NCI-H524 (cell line): Measurements from ENCODE around the gene CTTNBP2NL.
A peak's percentile ranks its signal among the peaks of the same experiment; 100 is the strongest.
"Not testable (repeated sequence)": the region's sequence is repeated elsewhere in the genome, so short reads cannot be mapped to it uniquely, and the experiment has no call there.

Experiments used
- DNase-seq, 2 experiments: peaks; one replicate each; lab custom pipeline; 2025; lab: John Stamatoyannopoulos, UW

The CTTNBP2NL gene

DNA sequence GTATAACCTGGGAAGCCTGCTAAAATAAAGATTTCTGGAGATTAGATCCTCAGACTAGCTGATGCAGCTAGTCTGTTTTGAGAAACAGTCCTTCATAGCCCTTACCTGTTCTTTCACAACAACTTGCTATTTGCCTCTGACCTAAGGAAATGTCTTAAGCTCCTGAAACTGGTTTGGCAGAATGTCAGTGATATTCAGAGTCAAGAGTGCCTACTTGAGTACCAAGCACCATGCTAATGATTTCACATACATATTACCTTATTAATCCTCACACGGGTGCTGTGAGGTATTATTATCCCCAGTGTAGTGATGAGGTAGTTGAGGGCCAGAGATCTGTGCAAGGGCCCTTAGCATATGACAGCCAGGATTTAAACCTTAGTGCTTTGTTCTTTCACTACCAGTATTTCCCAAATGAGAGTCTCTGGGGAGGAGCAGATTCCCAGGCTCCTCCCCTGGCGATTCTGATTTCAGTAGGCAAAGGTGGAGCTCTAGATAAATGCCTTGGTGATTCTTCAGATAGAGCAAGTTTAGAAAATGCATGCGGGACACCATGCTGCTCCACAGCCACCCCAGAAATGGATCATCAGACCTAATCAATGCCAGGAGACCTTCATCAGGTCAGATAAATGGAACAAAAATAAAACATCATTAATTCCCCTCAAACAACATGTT, 65.3 kb downstream of the CTTNBP2NL start:
- DNase-seq = peak; percentile 67 to 89

DNA sequence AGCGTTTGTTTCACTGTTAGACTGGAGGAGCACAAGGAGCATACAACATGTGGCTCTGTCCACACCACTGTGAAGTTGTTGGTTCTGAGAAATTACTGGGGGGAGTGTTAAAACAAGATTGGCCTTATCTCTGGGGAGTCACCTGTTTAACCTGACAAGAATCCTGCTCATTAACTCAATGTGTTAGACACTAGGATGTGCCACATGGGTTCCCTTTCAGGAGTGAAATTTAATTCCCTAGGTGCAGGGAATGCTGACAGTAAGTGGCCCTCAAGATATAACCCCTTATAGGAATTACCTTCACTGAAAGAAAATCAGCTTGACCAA, 66.9 kb downstream of the CTTNBP2NL start:
- peak in 1 of 2 experiments; percentile 9 for DNase-seq

DNA sequence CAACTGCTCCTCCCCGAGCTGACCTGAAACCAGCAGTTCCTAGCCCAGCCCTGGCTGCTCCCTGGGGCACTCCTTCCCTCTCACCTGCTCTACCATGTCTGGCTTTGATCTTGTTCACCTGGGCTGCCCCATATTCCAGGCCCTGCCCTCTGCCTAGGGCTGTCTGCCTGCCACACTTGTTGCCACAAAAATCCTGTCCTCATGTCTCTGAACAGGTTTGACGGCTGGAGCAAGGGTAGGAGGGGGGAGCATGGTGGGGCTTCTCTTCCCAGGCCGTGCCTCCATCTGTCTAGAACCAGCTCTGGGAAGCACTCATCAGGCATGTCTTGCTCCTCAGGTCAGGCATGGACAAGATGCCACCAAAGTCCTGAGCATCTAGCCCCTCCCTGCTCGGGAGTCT, 68.5 kb downstream of the CTTNBP2NL start:
- peak in 1 of 2 experiments; percentile 31 for DNase-seq

DNA sequence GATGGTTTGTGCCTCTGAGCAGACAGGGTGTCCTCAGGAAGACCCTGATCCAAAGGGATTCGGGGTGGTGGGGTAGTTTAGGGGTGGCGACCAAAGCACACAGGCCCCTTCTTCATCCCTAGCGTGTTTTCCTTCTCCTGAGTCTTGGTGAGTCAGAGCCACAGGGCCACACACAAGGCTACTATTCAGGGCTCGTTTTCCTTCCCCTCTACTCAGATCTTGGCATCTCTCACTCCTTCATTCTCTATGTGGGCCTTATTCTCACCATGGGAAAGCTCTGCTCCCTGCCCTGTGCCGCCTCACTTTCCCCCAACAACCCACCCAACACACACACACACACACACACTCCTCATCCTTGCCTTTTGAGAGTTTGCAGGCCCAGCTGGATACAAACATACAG, 69.1 kb downstream of the CTTNBP2NL start:
- DNase-seq = no peak

DNA sequence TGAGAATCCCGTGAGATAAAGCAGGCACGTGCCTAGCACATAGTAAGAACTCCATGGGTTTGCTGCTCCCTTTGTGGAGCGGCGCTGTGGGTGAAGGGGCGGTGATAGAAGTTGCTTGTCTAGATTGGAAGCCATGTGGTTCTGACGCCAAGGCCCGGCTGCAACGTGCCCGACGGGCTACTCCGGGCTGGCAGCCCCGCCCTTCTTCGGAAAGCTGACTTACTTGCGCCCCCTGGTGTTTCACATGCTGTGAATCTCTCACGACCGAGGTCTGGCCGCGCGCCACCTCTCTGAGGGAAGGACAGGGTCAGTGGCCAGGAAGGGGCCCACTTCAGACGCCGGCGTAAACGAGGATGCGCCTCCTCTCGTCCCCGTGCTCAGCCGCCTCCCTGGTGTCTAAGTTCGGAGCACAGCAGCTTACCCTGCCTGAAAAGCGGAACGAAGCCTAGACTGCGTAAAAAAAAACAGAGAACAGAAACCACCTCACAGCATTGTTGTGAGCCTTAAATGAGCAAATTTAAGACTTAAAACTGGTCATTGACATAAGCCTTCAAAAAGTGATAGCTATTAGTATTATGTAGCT, 70.2 kb downstream of the CTTNBP2NL start:
- peak; percentile 34 to 84 for DNase-seq

DNA sequence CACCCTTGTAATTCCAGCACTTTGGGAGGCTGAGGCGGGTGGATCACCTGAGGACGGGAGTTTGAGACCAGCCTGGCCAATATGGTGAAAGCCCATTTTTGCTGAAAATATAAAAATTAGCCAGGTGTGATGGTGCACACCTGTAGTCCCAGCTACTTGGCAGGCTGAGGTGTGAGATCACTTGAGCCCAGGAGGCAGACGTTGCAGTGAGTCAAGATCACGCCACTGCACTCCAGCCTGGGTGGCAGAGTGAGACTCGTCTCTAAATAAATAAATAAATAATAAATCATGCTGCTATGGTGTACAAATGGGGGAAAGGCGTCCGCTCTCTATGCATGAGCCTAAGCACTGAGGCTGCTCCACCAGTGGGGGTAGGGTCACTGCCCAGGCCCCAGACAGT, 74.3 kb downstream of the CTTNBP2NL start:
- not testable (repeated sequence) for DNase-seq

DNA sequence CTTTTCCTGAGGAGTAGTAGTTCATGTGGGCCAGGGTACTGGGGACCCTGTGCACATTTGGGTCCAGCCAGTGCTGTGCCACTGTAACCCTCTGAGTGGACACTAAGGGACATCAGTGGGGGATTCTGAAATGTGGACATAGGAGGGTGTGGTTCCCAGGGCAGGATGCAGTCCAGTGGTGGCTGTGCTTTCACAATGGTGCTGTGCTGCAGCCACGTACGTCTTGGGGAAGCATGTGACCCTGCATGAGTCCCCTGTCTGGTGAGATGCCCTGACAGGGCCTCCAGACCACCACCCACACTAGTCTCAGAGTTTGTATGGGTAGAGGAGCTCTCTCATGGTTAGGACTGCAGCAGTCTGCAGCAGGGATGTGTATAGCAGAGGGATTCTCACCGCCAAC, 75.0 kb downstream of the CTTNBP2NL start:
- DNase-seq = no peak

DNA sequence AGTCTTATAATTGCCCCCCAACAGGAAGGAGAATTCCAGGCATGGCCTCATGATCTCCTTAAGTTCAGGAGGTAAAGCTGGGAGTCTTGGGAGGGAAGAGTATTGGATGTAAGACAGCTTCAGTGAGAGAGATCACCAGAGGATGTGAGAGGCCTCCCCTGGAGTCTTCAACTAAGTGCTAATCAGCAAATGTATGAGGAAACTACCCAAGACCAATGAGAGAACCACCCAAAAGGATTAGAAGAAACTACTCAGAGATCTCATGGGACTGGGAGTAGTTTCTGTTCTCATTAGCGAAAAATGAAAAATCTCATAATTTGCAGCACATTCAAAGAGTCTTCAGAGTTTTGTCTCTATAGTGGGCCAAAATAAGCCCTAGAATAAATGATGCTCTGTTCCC, 76.1 kb downstream of the CTTNBP2NL start:
- DNase-seq = no peak

DNA sequence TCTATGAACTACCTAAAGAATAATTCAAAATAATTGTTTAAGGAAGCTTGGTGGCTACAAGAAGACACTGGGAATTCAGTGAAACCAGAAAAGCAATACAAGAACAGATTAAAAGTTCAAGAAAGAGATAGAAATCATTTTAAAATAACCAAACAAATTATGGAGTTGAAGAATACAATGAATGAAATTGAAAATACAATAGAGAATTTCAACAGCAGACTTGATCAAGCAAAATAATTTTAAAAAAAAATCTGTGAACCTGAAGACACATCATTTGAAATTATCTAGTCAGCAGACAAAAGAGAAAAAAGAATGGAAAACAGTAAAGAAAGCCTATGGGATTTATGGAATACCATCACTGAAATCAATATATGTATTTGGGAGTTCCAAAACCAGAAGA, 81.5 kb downstream of the CTTNBP2NL start:
- DNase-seq = no peak

DNA sequence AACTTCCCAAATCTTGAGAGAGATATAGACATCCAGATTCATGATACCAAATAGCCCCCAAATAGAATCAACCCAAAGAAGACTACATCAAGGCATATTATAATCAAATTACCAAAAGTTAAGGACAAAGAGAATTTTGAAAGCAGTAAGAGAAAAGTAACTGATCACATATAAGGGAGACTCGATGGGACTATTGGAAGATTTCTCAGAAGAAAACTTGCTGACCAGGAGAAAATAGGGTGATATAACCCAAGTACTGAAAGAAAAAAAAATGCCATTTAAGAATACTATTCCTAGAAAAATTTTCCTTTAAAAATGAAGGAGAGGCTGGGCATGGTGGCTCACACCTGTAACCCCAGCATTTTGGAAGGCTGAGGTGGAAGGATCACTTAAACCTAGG, 82.3 kb downstream of the CTTNBP2NL start:
- DNase-seq = no peak

DNA sequence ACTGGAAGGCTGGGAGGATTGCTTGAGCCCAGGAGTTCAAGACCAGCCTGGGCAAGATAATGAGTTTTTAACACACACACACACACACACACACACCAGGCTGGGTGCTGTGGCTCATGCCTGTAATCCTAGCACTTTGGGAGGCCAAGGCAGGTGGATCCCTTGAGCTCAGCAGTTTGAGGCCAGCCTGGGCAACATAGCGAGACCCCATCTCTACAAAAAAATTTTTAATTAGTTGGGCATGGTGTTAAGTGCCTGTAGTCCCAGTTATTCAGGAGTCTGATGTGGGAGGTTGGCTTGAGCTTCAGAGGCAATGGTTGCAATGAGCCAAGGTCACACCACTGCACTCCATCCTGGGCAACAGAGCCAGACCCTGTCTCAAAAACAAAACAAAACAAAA, 90.0 kb downstream of the CTTNBP2NL start:
- DNase-seq = not testable (repeated sequence)

DNA sequence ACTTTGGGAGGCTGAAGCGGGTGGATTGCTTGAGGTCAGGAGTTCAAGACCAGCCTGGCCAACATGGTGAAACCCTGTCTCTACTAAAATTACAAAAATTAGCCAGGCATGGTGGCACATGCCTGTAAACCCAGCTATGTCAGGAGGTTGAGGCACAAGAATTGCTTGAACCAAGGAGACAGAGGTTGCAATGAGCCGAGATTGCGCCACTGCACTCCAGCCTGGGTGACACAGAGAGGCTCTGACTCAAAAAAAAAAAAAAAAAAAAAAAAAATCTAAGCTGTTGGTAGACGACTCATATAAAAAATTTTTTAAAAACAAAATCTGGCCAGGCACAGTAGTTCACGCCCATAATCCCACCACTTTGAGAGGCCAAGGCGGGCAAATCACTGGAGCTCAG, 91.7 kb downstream of the CTTNBP2NL start:
- not testable (repeated sequence) for DNase-seq

DNA sequence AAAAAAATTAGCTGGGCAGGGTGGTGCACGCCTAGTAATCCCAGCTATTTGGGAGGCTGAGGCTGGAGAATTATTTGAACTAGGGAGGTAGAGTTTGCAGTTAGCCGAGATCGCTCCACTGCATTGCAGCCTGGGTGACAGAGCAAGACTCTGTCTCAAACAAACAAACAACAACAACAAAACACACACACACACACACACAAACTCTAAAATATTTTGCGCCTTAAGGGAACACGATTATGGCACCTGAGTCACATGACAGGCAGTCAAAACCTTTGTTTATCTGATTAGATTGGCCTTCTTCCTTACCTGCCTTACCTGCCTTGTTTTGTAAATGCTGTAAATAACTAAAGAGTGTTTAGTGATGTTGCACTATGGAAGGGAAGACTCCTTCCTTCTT, 92.1 kb downstream of the CTTNBP2NL start:
- no peak for DNase-seq

DNA sequence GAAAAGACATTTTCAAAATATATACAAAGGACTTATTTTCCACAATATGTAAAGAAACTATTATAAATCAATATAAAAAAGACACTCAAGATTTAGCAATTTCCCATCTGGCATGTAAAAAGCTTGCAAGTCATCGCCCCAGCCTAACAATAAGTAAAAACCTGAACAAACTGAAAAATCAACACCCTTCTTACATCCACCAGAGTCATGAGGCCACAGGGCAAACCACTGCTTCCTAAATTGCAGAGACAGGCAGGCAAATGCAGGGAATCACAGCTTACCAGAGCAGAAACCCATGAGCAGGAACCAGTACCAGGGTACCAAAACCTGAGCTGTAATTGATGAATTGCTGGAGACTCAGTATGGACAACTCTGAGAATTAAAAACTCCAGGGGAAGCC, 96.1 kb downstream of the CTTNBP2NL start:
- DNase-seq = no peak

DNA sequence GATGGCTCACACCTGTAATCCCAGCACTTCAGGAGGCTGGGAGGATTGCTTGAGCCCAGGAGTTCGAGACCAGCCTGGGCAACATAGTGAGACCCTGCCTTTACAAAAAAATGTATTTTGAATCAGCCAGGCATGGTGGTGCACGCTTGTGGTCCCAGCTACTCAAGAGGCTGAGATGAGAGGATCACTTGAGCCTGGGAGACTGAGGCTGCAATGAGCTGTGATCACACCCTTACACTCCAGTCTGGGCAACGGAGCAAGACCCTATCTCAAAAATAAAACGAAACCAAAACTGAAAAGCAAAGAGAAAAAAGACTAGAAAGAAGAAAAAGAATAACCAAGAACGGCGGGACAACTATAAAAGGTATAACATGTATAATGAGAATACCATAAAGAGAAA, 97.3 kb downstream of the CTTNBP2NL start:
- no peak for DNase-seq

DNA sequence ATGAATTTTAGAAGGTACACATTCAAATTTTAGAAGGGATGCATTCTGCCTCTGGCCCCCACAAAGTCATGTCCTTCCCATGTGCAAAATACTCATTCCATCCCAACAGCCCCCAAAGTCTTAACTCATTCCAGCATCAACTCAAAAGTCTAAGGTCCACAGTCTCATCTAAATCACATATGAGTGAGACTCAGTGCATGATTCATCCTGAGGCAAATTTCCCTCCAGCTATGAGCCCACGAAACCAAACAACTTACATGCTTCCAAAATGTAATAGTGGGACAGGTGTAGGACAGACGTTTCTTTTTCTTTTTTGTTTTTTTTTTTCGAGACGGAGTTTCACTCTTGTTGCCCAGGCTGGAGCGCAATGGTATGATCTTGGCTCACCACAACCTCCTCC, 100.3 kb downstream of the CTTNBP2NL start:
- DNase-seq = no peak

DNA sequence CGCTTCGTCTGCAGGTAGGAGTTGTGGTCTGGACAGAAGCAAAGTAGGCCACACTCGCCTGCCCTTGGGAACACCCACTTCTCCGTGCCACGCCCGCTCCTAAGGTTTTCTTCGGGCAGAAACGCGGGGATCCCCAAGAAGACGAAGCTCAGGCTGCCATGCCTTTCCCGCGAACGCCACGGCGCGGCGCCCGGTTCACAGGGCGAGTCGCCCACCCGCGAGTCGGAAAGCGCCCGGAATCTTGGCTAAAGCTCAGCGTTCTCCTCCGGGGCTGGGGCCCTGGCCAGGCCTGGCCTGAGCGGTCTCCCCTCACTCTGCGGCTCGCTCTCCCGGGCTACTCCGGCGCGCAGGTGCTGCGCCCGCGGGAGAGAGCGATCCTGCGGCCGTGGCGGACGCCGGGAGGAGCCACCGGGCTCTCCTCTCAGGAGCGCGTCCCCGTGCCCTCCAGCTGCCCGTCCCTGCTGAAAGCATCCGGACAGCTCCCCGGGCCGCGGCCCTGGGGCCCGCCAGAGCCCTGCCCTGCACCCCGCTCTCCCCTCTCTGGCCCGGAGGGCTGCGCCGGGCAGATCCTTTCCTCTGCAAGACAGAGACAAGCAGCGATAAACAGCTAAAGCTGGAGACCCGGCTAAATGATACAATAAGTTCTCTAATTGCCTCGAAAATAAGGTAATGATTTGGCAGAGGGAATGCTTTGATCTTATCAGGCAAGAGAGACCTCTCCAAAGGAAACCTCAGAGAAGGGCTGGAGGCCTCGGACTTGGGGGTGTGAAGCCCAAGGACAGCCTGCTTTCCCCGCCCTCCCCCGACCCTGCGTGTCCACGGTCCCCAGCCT, 106.0 kb downstream of the CTTNBP2NL start:
- peak; percentile 27 to 64 for DNase-seq

DNA sequence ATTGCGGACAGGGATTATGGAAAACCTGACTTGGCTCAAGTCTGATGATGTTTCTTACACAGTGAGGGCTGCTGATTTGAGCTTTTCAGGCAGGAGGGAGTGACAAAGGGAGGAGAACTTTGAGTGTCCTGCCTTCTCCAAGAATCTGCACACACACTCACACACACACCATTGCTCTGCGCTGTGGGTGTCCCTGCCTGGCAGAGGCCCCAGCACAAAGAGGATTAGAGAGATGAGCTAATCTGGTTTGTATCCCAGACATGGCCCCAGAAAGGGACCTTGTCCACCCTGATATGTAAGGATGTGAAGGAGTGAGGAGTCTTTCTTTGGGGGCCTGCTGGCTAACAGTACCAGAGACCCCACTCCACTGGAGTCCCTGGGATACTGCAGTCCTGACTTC, 106.8 kb downstream of the CTTNBP2NL start:
- peak in 1 of 2 experiments; percentile 35 for DNase-seq

DNA sequence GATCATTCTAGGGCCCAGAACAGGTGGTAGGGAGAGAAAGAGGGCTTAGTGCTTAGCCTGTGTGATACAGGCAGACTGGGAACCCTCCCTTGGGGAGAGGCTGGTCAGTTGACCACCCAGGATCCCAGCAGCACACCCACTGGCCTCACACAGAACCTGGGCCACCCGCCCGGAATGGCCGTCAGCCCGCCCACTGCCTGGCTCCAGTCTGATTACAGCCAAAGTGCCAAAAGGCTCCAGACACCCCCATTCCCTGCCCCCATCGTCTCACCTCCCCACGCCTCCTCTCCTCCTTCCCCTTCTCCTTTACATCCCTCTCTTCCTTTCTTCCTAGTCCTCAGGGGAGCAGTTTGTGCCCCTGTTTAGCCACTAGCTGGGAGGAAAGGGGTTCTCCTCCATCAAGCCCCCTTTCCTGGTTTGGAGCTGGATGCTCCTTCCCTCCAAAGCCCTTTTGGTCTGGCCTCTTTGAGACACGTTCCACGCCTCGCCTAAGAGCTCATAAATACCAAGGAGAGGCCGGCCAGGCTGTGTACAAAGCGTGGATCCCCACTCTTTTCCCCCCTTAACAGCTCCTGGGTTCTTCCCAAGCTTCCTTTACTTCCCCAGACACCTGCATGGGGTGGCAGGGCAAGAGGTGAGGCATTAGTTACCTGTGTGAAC, 108.1 kb downstream of the CTTNBP2NL start:
- DNase-seq = no peak

DNA sequence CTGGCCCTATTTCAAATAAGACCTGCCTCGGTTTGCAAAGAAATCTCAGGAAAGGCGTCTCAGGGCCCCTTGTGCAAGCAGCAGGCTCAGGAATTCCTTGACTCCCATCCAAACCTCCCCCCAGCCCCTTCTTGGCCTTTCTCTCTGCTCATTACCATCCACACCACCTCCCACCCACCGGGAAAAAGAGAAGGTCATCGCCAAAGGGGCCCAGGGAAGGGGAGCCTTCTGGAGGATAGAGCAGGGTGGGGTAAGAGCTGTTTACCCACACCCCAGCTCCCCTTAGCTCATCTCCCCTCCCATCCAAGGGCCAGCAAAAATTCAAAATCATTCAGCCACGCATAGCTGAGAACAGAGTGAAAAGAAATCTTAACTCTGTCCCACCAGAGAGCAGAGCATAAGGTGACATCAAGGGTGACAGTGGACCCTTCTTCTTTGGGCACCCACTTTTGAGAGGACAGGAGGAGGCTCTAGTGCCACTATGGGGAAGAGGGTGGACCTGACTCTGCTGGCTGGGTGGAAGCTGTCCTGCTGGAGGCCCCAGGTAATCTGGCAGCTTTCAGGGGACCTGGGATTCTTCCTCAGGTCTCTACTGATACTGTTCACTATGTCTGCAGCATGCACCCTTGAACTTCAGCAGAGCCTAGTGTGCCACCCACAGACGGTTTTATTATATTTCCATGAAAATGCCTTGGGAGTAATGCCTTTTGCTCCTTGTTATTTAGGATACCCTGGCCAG, 108.8 kb downstream of the CTTNBP2NL start:
- no peak for DNase-seq

DNA sequence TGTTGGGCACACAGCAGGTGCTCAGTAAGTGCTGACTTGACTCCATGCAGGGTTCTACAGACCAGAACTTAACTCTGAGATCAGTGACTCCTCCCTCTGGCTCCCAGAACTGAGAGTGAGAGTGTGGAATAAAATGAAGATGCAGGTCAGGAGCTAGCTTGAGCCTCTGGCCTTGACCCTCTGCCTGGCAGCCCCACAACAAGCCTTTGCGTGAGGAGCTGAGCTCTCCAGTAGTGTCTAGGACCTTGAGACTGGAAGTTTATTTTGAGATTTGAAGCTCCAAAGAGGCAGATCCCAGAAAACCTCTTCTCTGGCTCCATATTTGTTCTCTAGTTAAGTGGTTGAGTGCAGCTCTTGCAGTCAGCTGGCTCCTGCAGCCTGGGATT, 109.4 kb downstream of the CTTNBP2NL start:
- no peak for DNase-seq

DNA sequence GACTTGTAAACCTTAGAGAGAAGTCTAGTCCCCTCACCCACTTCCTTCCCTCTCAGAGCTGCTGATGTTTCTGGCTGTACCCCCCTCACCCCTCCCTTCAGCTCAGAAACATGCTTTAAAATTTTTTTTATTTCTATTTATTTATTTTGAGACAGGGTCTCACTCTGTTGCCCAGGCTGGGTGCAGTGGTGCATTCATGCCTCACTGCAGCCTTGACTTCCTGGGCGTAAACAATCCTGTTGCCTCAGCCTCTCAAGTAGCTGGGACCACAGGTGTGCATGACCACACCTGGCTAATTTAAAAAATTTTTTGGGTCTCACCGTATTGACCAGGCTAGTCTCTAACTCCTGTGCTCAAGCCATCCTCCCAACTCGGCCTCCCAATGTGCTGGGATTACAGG, 109.9 kb downstream of the CTTNBP2NL start:
- DNase-seq = no peak
